H9 (cell line): ENCODE data around the gene PTRH1. TPM values are rescaled to one million over a fixed set of nuclear protein-coding genes. Genes with fewer than 3 reads are reported as not detected.

Experiments used
- DNase-seq: peaks from one replicate; pipeline ENCODE4 v3.0.0-alpha.2; 2017
- H2AFZ ChIP-seq: one replicate; pipeline ENCODE4 v1.6.1; 2013; ENCODE audit warnings: mild to moderate bottlenecking, low read length, control low read depth, moderate library complexity
- H2AK5ac ChIP-seq: 2 replicates; pipeline ENCODE4 v1.6.1; 2013; ENCODE audit warnings: low read length, control low read depth, mixed read lengths; ENCODE audit not compliant: insufficient read length
- H2BK120ac ChIP-seq: one replicate; pipeline ENCODE4 v1.6.1; 2013; ENCODE audit warnings: low read depth, mild to moderate bottlenecking, low read length, control low read depth, inconsistent platforms; ENCODE audit not compliant: poor library complexity, severe bottlenecking
- H2BK12ac ChIP-seq: 2 replicates; pipeline ENCODE4 v1.6.1; 2013; ENCODE audit warnings: low read length, control low read depth, mixed read lengths, low read depth; ENCODE audit not compliant: insufficient read length
- H2BK15ac ChIP-seq: 2 replicates; pipeline ENCODE4 v1.6.1; 2013; ENCODE audit warnings: low read depth, low read length, control low read depth
- H2BK20ac ChIP-seq: one replicate; pipeline ENCODE4 v1.6.1; 2013; ENCODE audit warnings: low read depth, mild to moderate bottlenecking, low read length, control low read depth, inconsistent platforms; ENCODE audit not compliant: poor library complexity, severe bottlenecking
- H2BK5ac ChIP-seq: 2 replicates; pipeline ENCODE4 v1.6.1; 2013; ENCODE audit warnings: low read length, control low read depth, mixed read lengths; ENCODE audit not compliant: insufficient read length
- H3K14ac ChIP-seq: 2 replicates; pipeline ENCODE4 v1.6.1; 2013; ENCODE audit warnings: low read length, control low read depth; ENCODE audit not compliant: insufficient read depth
- H3K18ac ChIP-seq: 2 replicates; pipeline ENCODE4 v1.6.1; 2013; ENCODE audit warnings: low read depth, mild to moderate bottlenecking, mixed read lengths, low read length, control low read depth; ENCODE audit not compliant: insufficient read length
- H3K23ac ChIP-seq: 2 replicates; pipeline ENCODE4 v1.6.1; 2013; ENCODE audit warnings: low read length, control low read depth, mixed read lengths, low read depth; ENCODE audit not compliant: insufficient read length
- H3K23me2 ChIP-seq: 2 replicates; pipeline ENCODE4 v1.6.1; 2013; ENCODE audit warnings: low read depth, mild to moderate bottlenecking, mixed read lengths, low read length, control low read depth; ENCODE audit not compliant: insufficient read length, poor library complexity, severe bottlenecking
- H3K27ac ChIP-seq: 2 replicates; pipeline ENCODE4 v1.5.1; 2013; ENCODE audit warnings: low read length, control low read depth, mixed read lengths, low read depth; ENCODE audit not compliant: insufficient read length
- H3K27me3 ChIP-seq: 2 replicates; pipeline ENCODE4 v1.6.1; 2013; ENCODE audit warnings: low read length, control low read depth, inconsistent platforms; ENCODE audit not compliant: insufficient read depth
- H3K4ac ChIP-seq: 2 replicates; pipeline ENCODE4 v1.6.1; 2013; ENCODE audit warnings: low read depth, mild to moderate bottlenecking, control low read depth, inconsistent platforms, low read length, moderate library complexity
- H3K4me1 ChIP-seq: 2 replicates; pipeline ENCODE4 v1.6.1; 2013; ENCODE audit warnings: low read length, control low read depth, inconsistent platforms; ENCODE audit not compliant: insufficient read depth
- H3K4me2 ChIP-seq: 2 replicates; pipeline ENCODE4 v1.6.1; 2013; ENCODE audit warnings: low read length, control low read depth, mixed read lengths; ENCODE audit not compliant: insufficient read length, insufficient read depth
- H3K56ac ChIP-seq: 2 replicates; pipeline ENCODE4 v1.6.1; 2013; ENCODE audit warnings: low read depth, mild to moderate bottlenecking, mixed read lengths, low read length, control low read depth; ENCODE audit not compliant: insufficient read length
- H3K79me1 ChIP-seq: 2 replicates; pipeline ENCODE4 v1.6.1; 2013; ENCODE audit warnings: low read depth, mild to moderate bottlenecking, moderate library complexity, low read length, control low read depth, inconsistent platforms; ENCODE audit not compliant: insufficient read depth, poor library complexity, severe bottlenecking
- H3K79me2 ChIP-seq: 2 replicates; pipeline ENCODE4 v1.6.1; 2013; ENCODE audit warnings: low read length, control low read depth, inconsistent platforms; ENCODE audit not compliant: insufficient read depth
- H3K9ac ChIP-seq: 2 replicates; pipeline ENCODE4 v1.6.1; 2013; ENCODE audit warnings: low read length, control low read depth, mixed read lengths; ENCODE audit not compliant: insufficient read length; ENCODE audit errors: extremely low read depth
- H3K9me3 ChIP-seq: one replicate; pipeline ENCODE4 v1.6.1; 2013; ENCODE audit warnings: low read depth, low read length, inconsistent platforms; ENCODE audit not compliant: control insufficient read depth
- H3T11ph ChIP-seq: one replicate; pipeline ENCODE4 v1.6.1; 2013; ENCODE audit warnings: mild to moderate bottlenecking, low read length, control low read depth, inconsistent platforms
- H4K20me1 ChIP-seq: one replicate; pipeline ENCODE4 v1.6.1; 2013; ENCODE audit not compliant: control insufficient read depth, insufficient read length, insufficient read depth
- H4K5ac ChIP-seq: 2 replicates; pipeline ENCODE4 v1.6.1; 2013; ENCODE audit warnings: low read depth, mild to moderate bottlenecking, mixed read lengths, low read length, control low read depth; ENCODE audit not compliant: insufficient read length
- H4K8ac ChIP-seq: replicated peaks from 2 replicates; pipeline ENCODE4 v1.6.1; 2013; ENCODE audit warnings: low read length, control low read depth, mixed read lengths, low read depth; ENCODE audit not compliant: insufficient read length
- H4K91ac ChIP-seq: 2 replicates; pipeline ENCODE4 v1.6.1; 2013; ENCODE audit warnings: low read depth, mild to moderate bottlenecking, moderate library complexity, mixed read lengths, low read length, control low read depth; ENCODE audit not compliant: insufficient read length
- H3K27ac Mint-ChIP-seq, 3 experiments: 2 replicates in 2 of 3; 3 replicates in 1 of 3; pipeline ENCODE4 v1.8.0; 2020 to 2021; ENCODE audit warnings: mixed read lengths in 3 of 3, mild to moderate bottlenecking in 1 of 3, moderate library complexity in 1 of 3
- H3K27me3 Mint-ChIP-seq: 2 replicates; pipeline ENCODE4 v1.8.0; 2021; ENCODE audit warnings: low read depth, mild to moderate bottlenecking, moderate library complexity, mixed read lengths
- H3K36me3 Mint-ChIP-seq, 3 experiments: 2 replicates in 2 of 3; 3 replicates in 1 of 3; pipeline ENCODE4 v1.8.0; 2020 to 2021; ENCODE audit warnings: low read depth in 3 of 3, mixed read lengths in 3 of 3; ENCODE audit not compliant: insufficient read depth in 1 of 3
- H3K4me1 Mint-ChIP-seq, 2 experiments: 2 replicates each; pipeline ENCODE4 v1.8.0; 2020; ENCODE audit warnings: mixed read lengths in 2 of 2
- H3K4me3 Mint-ChIP-seq, 2 experiments: 2 replicates in 1 of 2; 3 replicates in 1 of 2; pipeline ENCODE4 v1.8.0; 2020 to 2021; ENCODE audit warnings: mild to moderate bottlenecking in 2 of 2, mixed read lengths in 2 of 2, moderate library complexity in 1 of 2
- H3K9me3 Mint-ChIP-seq, 2 experiments: 2 replicates in 1 of 2; 3 replicates in 1 of 2; pipeline ENCODE4 v1.8.0; 2020; ENCODE audit warnings: mild to moderate bottlenecking in 2 of 2, mixed read lengths in 2 of 2, moderate library complexity in 1 of 2
- WGBS: extraction: QIAGEN DNeasy Blood & Tissue Kit; methylation state at CpG from one replicate; pipeline ENCODE4 v1.1.7; 2013; ENCODE audit warnings: missing lambda C conversion rate, low lambda C conversion rate, mixed read lengths; ENCODE audit not compliant: insufficient read length; ENCODE audit errors: extremely low coverage; 5-methylcytosine and 5-hydroxymethylcytosine counted together
- total RNA-seq: library from RNA; stranded (reverse); gene quantifications from 2 replicates; pipeline ENCODE4 v1.2.1, GENCODE V29; 2021
- TF ChIP-seq, protein P1 (sequence below): fragments of 200-600 bp; sonication (generic); conservative IDR thresholded peaks from 3 replicates; pipeline ENCODE4 v1.8.0; 2021; ENCODE audit warnings: antibody characterized with exemption, mild to moderate bottlenecking

Gene PTRH1
- total RNA-seq, 1 experiment from 2014 or later, result 10.9 TPM

DNA sequence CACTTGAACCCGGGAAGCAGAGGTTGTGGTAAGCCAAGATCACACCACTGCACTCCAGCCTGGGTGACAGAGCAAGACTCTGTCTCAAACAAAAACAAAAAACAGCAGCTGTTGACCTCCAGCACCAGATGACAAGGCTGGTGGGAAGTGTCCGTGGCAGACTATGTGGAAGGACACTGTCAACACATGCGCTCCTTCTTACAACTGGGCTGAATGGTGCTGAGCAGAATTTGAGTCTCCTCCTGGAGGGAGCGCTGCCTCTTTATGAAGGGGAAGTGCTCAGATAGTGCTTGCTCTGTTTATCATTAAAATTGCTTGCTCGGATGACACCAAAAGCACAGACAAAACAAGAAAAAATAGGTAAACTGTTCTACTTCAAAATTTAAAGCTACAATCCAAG lies 17.9 kb downstream of the PTRH1 start:
- Mint-ChIP-seq H3K27me3 (peaks cover 4% of the 10 kb centered on the region), H3K27ac (no peak overlapping the region), H3K4me1 (peaks cover 2 to 7% of the 10 kb centered on the region in 2 experiments), H3K4me3 (no peak overlapping the region), H3K9me3 (no peaks in the 10 kb centered on the region), H3K36me3 (peaks cover 0 to 4% (median 0%) of the 10 kb centered on the region in 3 experiments; a peak in 2 of 7 replicates)
- Histone ChIP-seq H3K79me1 (no peaks in the 10 kb centered on the region), H3K4ac (no peak overlapping the region), H3K9ac (no peak overlapping the region), H2BK5ac (no peak overlapping the region), H3K14ac (no peak overlapping the region), H2BK120ac (no peak overlapping the region), H3K27me3 (no peaks in the 10 kb centered on the region), H3K18ac (no peak overlapping the region), H3K23ac (no peak overlapping the region), H4K91ac (no peak overlapping the region), H3K79me2 (no peaks in the 10 kb centered on the region), H2AK5ac (no peak overlapping the region), H3K9me3 (no peaks in the 10 kb centered on the region), H3K23me2 (peaks cover 4% of the 10 kb centered on the region), H4K8ac (no peak overlapping the region), H2AFZ (no peak overlapping the region), H3K4me2 (no peak overlapping the region), H4K20me1 (no peaks in the 10 kb centered on the region), H3K27ac (no peak overlapping the region), H2BK20ac (no peak overlapping the region), H3K4me1 (no peaks in the 10 kb centered on the region), H2BK12ac (no peak overlapping the region), H2BK15ac (no peak overlapping the region), H3K56ac (no peak overlapping the region), H4K5ac (no peak overlapping the region), H3T11ph (no peak overlapping the region)
- DNase-seq, result no peak
- TF ChIP-seq, protein P1, sequence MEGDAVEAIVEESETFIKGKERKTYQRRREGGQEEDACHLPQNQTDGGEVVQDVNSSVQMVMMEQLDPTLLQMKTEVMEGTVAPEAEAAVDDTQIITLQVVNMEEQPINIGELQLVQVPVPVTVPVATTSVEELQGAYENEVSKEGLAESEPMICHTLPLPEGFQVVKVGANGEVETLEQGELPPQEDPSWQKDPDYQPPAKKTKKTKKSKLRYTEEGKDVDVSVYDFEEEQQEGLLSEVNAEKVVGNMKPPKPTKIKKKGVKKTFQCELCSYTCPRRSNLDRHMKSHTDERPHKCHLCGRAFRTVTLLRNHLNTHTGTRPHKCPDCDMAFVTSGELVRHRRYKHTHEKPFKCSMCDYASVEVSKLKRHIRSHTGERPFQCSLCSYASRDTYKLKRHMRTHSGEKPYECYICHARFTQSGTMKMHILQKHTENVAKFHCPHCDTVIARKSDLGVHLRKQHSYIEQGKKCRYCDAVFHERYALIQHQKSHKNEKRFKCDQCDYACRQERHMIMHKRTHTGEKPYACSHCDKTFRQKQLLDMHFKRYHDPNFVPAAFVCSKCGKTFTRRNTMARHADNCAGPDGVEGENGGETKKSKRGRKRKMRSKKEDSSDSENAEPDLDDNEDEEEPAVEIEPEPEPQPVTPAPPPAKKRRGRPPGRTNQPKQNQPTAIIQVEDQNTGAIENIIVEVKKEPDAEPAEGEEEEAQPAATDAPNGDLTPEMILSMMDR, result no peak
- WGBS, result no CpG with 5 or more reads among the region's 5 CpGs
